Measurements from ENCODE around the gene M1AP.

M1AP gene

GRCh38 chr2:74588664-74589063 lies 59.5 kb downstream of the M1AP start:
- no peak for DNase-seq

DNA sequence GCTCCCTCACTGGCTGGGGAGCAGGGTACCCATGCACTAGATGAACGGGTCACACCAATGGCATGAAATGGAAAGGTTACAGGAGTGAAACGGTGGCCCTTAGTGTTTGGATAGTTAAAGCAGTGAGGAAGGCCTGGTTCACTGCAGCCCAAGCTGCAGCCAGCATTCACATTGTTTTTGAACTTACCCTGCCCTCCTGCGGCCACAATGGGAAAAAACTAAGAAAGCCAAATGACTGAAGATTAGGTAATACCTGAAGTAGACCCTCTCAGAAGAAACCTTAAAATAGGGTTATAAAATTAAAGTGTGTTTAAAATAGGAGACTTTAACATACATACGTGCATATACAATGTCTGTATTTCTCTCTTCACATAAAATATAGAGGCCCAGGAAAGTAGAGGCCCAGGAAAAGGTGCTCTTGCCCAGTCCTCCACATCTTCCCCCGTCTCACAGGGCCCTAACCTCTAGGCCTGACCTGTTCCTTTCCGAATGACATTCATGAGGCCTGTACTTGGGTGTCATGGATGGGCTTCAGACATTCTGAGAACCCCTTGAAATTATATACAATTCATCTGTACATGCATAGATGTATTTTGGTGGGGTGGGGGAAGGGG lies 60.4 kb downstream of the M1AP start:
- peak; percentile 72 for DNase-seq

DNA sequence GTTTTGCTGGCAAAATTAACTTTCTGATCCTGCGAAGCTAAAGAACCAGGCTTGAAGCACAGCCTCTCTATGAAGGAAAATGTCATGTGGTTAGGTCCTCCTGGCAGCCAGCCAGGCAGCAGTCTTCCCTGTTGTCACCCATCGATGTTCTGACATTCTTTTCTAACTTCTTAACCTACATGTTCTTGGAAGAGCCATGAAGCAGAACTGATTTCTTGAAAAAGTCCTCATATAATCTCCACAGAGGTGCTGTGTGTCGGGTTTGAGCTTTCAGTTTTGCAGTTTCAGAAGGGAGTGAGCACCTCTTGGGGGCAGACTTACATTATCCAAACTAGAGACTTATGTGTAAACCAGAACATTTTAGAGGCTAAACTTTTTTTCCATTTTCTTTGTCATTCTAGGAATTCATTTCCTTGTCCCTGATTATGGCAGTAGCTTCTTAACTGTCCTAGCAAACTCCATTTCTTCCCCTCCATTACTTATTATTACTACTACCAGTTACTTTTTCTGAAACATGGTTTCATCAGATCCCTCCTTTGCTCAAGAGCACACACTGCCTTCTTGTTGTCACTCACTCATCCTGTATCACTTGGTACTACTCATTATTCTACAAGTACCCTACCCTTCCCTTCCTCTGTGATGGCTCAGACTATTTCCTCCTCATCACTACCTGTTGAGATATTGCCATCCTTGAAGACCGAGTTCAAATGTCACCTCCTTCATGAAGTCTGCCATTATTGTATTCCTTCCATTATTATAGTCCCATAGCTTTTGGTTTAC lies 62.5 kb downstream of the M1AP start:
- DNase-seq: no peak

GRCh38 chr2:74584088-74584645 lies 64.0 kb downstream of the M1AP start:
- no peak for DNase-seq

DNA sequence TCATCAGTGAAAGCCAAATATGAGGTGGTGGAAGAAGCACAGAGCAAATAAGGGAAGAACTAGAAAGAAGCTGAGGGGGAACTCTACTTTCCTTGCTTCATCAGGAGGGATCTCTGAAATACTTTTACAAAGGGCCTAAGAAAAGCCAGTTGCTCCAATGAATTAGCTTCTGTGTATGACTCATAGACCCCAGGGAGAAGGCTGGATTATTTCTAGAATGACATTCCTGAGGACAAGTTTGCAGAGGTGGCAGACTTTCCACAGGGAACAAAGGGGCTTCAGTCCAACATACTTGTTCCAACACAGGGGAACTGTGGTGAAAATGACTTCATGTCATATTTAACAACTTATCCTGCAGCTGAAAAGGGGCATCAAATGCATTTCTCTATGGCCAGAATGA lies 64.6 kb downstream of the M1AP start:
- no peak for DNase-seq

- DNase-seq: no peak
These were observed 65.9 kb downstream of the M1AP start for GRCh38 chr2:74582184-74582583.

DNA sequence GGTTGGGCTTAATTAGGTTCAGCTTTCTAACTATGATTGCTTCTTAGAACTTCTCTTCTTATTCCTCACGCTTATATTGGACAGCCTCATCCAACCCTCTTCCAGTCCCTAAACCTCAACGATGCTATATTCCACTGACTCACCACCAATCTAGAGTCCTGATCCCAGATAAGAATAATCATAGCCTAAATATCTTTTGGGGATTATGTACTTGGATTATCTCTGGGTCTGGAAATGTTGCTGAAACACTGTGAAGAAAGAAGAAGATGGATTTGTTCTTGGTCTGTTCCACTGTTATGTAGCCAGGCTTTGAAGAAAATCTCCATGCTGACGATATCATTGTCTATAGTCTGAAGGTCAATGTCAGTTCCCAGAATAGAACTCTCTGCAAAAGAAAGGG lies 66.7 kb downstream of the M1AP start:
- no peak for DNase-seq

DNA sequence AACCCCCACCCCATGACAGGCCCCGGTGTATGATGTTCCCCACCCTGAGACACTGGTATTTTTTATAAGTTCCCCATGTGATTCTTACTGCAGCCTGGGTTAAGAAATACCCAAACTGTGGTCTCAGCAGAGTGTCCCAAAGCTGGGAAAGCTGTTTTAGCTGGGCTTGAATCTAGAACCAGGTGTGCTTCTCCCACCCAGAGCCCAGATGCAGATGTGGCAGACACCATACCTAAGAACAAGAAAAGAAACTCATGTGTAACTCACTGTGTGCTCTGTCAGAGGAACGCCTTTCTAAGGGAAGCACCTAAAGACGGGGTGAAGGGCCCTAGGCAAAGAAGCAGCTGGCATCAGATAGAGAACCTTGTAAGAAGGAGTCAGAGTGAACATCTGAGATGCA lies 69.7 kb downstream of the M1AP start:
- DNase-seq: no peak

GRCh38 chr2:74577448-74577847 lies 70.7 kb downstream of the M1AP start:
- DNase-seq: no peak

GRCh38 chr2:74576863-74577229 lies 71.3 kb downstream of the M1AP start:
- DNase-seq: no peak

DNA sequence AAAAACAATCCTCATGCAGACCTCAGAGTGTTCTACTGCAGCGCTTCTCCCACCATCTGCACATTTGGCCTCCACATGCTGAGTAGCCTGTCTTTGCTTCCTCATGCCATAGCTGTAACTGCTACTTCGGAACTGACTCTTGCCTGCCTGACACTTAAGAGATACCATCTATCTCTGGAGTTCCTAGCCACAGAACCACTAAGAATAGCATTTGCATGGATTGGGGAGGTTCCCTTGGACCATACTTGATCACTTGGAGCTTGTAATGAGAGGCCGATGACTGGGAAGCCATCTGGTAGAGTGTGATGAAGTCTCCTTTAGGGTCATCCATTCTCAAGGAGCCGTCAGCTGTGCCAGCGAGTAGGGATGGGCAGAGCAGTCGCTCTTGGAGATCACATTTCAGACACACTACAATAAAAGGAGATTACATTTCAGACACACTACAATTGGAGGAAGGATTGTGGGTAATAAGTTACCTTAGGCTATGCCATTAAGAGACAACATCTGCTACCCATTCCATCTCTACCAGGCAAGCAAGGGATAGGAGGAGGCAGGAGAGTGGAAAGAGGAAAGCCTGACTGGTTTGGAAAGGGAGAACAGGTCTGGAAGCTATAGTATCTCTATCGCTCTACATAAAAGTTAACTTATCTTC lies 71.8 kb downstream of the M1AP start:
- no peak for DNase-seq

DNA sequence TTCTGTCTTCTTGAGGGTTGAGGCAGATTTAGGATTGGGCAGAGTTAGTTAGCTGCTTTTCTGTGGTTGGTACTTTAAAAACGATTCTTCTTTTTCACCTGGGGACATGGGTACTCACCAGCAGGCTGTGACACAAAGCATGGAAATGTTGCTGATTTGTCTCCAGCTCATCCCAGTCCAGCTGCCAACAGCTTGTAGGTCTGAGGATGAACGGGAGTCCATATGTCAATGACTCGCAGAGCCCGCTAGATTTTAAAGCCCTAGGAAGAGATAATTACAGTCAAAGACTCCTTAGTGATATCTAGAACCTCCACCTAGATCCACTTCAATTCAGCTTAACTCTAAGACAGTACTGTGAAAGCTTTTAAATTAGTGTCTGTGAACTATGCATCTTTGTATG lies 72.8 kb downstream of the M1AP start:
- no peak for DNase-seq

DNA sequence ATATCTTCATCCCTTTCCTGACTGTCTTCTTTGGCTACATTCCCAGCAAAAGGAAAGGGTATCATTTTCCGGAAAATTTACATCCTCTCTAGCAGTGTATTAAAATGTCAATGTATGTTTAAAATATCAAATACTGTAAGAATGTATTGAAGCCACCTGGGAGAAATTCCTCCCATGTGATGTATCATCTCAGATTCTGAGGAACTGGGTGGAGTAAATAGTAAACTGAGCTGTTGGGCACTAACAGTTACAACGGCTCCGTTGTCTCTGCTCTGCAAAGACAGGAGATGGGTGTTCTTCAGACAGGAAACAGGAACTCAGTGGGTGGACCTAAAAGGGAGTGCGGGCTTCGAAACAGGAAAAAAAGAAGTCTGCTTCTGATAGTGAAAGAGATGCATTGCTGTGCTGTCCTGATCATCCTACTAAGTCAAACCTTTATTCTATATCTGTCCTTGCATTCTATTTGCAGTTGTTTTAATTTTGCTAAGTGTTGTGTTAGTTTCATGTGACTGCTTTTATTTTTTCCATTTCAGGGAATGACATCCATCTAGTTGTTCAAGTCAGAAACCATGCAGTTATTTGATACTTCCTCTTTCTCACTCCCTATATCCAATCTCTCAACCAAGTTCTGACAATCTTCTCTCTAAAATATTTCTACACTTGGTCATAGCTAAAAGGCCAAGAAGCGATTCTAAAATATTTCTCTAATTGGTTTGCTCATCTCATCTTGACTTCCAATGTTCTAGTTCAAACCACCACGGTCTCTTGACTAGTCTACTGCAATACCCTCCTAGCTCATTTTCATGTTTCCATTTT lies 74.2 kb downstream of the M1AP start:
- DNase-seq: no peak

GRCh38 chr2:74572178-74572925 lies 75.8 kb downstream of the M1AP start:
- DNase-seq: no peak

DNA sequence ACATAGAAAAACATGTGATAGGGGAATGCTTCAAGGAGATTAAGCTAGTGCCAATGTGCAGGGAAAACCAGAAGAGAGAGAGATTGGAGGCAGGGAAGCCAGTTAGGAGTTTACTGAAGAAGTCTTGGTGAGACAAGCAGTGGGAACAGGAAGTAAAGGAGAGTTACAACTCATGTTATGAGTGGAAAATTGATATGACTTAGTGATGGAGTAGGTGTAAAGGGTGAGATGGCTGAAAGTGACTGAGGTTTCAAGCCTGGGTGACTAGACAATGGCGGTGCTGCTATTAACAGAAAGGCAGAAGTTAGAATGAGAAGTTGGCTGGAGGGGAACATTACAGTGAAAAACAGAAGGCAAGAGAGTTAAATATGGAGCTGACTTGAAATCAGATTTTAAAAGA lies 77.1 kb downstream of the M1AP start:
- no peak for DNase-seq

GRCh38 chr2:74569686-74570085 lies 78.4 kb downstream of the M1AP start:
- no peak for DNase-seq

GRCh38 chr2:74567881-74568280 lies 80.2 kb downstream of the M1AP start:
- no peak for DNase-seq

DNA sequence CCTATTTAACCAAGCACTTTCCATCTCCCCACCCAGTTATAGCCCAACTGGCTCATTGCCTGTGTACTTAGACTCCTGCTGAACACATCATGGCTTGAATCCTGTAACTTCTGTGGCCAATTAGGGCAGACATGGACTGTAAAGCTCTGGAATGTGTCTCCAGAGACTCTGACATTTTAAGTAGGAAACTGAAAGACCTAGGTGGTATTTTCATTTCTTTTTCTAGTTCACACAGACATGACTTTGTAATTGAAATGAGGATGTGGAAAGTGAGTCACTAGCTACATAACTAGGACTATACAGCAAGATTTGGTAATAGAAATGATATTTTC lies 81.4 kb downstream of the M1AP start:
- DNase-seq: no peak

DNA sequence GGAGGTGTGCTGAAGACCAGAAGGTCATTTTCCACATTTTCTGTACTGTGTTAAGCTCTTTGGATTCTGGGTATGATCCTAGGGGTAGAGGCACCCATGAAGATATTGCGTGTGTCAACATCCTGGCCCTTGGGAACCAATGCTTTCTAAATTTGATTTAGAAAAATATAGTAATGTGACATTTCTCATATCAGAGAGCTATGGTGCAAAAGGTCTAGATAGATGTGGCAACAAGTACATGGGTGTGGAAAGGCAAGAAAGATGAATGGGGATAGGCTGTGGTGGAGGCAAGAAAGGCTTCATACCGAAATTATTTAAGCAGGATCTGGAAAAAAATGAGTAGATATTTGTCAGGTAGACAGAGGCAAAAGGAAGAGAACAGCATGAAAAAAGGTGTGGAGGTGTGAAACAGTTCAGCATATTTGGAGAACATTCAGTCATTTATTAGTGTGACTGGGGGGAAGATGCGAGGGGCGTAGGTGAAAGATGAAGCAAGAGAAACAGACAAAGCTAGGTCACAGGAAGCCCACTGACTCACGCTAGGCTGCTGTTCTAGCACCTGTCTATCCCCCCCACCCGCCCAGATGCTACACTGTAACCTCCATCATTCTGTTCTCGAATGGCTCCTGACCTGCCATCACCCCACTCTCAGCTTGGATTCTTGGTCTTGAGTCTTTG lies 81.9 kb downstream of the M1AP start:
- DNase-seq: no peak

DNA sequence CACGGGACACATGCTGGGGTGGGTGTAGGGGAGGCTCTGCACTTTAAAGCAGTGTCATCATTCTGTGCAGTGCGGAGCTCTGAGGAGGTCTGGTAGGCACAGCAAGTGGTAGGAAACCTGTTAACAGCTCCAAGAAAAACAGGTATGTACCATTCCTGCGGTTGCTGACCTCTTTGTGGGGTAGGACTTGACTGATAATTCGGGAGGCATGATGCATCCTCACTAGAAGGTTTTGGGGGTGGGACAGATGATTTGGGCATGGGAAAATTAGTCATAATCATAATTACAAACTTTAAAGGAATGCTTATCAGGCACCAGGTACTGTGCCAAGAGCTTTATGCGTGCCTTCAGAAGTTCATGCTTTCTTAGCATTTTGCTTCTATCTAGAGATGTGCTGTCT lies 83.9 kb downstream of the M1AP start:
- no peak for DNase-seq

DNA sequence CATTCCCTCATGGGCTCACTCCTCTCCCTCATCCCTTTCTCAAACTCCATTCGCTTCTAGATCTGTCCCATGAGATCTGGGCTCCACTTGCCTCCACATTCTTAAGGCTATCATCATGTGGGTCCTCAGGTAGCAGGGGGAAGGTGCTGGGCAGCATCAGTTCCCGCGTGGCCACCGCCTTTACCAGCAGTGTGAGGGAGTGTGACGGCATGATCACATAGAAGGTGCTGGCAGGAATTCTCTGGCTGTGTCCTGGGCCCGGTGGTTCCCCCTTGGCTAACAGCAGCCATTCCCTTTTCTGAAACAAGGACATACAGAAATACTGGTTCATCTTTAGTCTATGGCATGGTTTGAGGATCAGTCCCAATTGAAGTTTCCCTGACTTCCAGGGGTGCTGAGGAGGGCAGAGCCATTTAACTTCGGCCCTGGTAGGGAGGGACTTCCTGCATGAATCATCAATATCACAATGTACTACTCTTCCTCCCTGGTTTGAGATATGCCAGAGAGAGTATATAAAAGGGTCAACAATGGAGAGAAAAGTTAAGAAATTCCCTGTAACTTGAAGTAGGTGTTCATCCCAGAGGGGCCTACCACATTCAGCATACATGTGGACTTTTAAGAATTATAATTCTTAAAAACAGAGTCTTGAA lies 85.9 kb downstream of the M1AP start:
- DNase-seq: no peak

Measured in retina (tissue), 1 donor.